CD14-positive monocyte (primary cell): ENCODE results near the gene MAP3K19. TPM values are rescaled to one million over a fixed set of nuclear protein-coding genes. Genes with fewer than 3 reads are reported as not detected.
"Not testable (repeated sequence)": the region's sequence is repeated elsewhere in the genome, so short reads cannot be mapped to it uniquely, and the experiment has no call there.

Experiments
- DNase-seq, 3 donors: peaks; one replicate each; pipeline ENCODE4 v3.0.0-alpha.2; 2011 to 2022
- H2AFZ ChIP-seq: 2 replicates; pipeline ENCODE4 v1.6.0; 2012; ENCODE audit warnings: mild to moderate bottlenecking, low read depth, low read length, inconsistent platforms; ENCODE audit not compliant: insufficient read depth, poor library complexity, severe bottlenecking
- H3K27ac ChIP-seq, 2 donors: 1 replicate in 1 of 2; 2 replicates in 1 of 2; pipeline ENCODE4 v1.5.1; 2012 to 2013; ENCODE audit warnings: low read length in 2 of 2, control low read depth in 1 of 2, inconsistent platforms in 1 of 2, low read depth in 1 of 2, mild to moderate bottlenecking in 1 of 2
- H3K27me3 ChIP-seq, 2 donors: one replicate each; pipeline versions ENCODE4 v1.6.0 to v1.6.1; 2011 to 2013; ENCODE audit warnings: low read length in 2 of 2; ENCODE audit not compliant: control insufficient read depth in 2 of 2, insufficient read depth in 2 of 2
- H3K36me3 ChIP-seq, 2 donors: replicated peaks in 1 of 2; 1 replicate in 1 of 2; 2 replicates in 1 of 2; pipeline versions ENCODE4 v1.5.1 to v1.6.1; 2012 to 2013; ENCODE audit warnings: low read length in 2 of 2, control low read depth in 1 of 2, inconsistent platforms in 1 of 2, mild to moderate bottlenecking in 1 of 2; ENCODE audit not compliant: insufficient read depth in 2 of 2, control insufficient read depth in 1 of 2
- H3K4me1 ChIP-seq, 2 donors: 1 replicate in 1 of 2; 2 replicates in 1 of 2; pipeline versions ENCODE4 v1.5.1 to v1.6.1; 2012 to 2013; ENCODE audit warnings: low read length in 2 of 2, control low read depth in 1 of 2, inconsistent platforms in 1 of 2, mild to moderate bottlenecking in 1 of 2, moderate library complexity in 1 of 2; ENCODE audit not compliant: insufficient read depth in 2 of 2, control insufficient read depth in 1 of 2
- H3K4me2 ChIP-seq: replicated peaks from 2 replicates; pipeline ENCODE3; 2012; ENCODE audit warnings: low read length, moderate library complexity, mild to moderate bottlenecking; ENCODE audit not compliant: poor library complexity, severe bottlenecking; ENCODE audit errors: extremely low read depth
- H3K4me3 ChIP-seq, 3 experiments: fragments of 200-600 bp in 1 of 3; sonication (generic) in 1 of 3; replicated peaks in 1 of 3; 1 replicate in 2 of 3; 2 replicates in 1 of 3; pipeline ENCODE4 v1.5.1; 2011 to 2013; ENCODE audit warnings: low read length in 3 of 3, mild to moderate bottlenecking in 3 of 3, control low read depth in 2 of 3, low read depth in 2 of 3, inconsistent platforms in 1 of 3, moderate library complexity in 1 of 3
- H3K79me2 ChIP-seq: 2 replicates; pipeline ENCODE4 v1.6.0; 2012; ENCODE audit warnings: mild to moderate bottlenecking, control low read depth, inconsistent platforms, low read length, moderate library complexity; ENCODE audit not compliant: insufficient read depth
- H3K9ac ChIP-seq: 2 replicates; pipeline ENCODE4 v1.6.0; 2017; ENCODE audit warnings: low read length, mild to moderate bottlenecking; ENCODE audit not compliant: insufficient read depth, poor library complexity, severe bottlenecking
- H3K9me3 ChIP-seq, 2 donors: replicated peaks in 1 of 2; 1 replicate in 1 of 2; 2 replicates in 1 of 2; pipeline versions ENCODE4 v1.5.1 to v1.6.1; 2012 to 2013; ENCODE audit warnings: low read length in 2 of 2, control low read depth in 1 of 2; ENCODE audit not compliant: control insufficient read depth in 1 of 2, insufficient read depth in 1 of 2
- H4K20me1 ChIP-seq: 2 replicates; pipeline ENCODE4 v1.6.0; 2012; ENCODE audit warnings: mild to moderate bottlenecking, low read length, control low read depth, moderate library complexity; ENCODE audit not compliant: insufficient read depth
- H3K27ac Mint-ChIP-seq, 7 donors: one replicate each; pipeline ENCODE4 v1.8.0; 2020; ENCODE audit warnings: mild to moderate bottlenecking in 7 of 7, mixed read lengths in 7 of 7, moderate library complexity in 6 of 7, inconsistent platforms in 2 of 7
- H3K27me3 Mint-ChIP-seq, 3 donors: one replicate each; pipeline ENCODE4 v1.8.0; 2021 to 2022; ENCODE audit warnings: low read depth in 3 of 3, mild to moderate bottlenecking in 3 of 3, mixed read lengths in 3 of 3, moderate library complexity in 3 of 3, inconsistent platforms in 1 of 3
- H3K36me3 Mint-ChIP-seq, 2 donors: one replicate each; pipeline ENCODE4 v1.8.0; 2020; ENCODE audit warnings: mixed read lengths in 2 of 2, inconsistent platforms in 1 of 2, mild to moderate bottlenecking in 1 of 2
- H3K4me1 Mint-ChIP-seq: one replicate; pipeline ENCODE4 v1.8.0; 2020; ENCODE audit warnings: mild to moderate bottlenecking, mixed read lengths
- H3K4me3 Mint-ChIP-seq, 2 donors: one replicate each; pipeline ENCODE4 v1.8.0; 2020; ENCODE audit warnings: mild to moderate bottlenecking in 2 of 2, mixed read lengths in 2 of 2, moderate library complexity in 1 of 2
- H3K9me3 Mint-ChIP-seq, 7 donors: one replicate each; pipeline ENCODE4 v1.8.0; 2020 to 2022; ENCODE audit warnings: mixed read lengths in 7 of 7, mild to moderate bottlenecking in 6 of 7, moderate library complexity in 6 of 7, inconsistent platforms in 2 of 7
- WGBS: methylation state at CpG from one replicate; pipeline ENCODE4 v1.1.5; 2013; ENCODE audit warnings: missing lambda C conversion rate; ENCODE audit not compliant: insufficient coverage; 5-methylcytosine and 5-hydroxymethylcytosine counted together
- intact Hi-C, 2 donors: fragments of 100-400 bp; cut with micrococcal nuclease; formaldehyde crosslinking; loops; one replicate each; pipeline versions ENCODE4 v1.15.0 to v1.15.1; 2023
- polyA plus RNA-seq, 3 donors: library from polyadenylated mRNA; depleted of rRNA in 1 of 3; unstranded in 2 of 3; stranded (reverse) in 1 of 3; fragments of 300-500 nt in 2 of 3; fragments of >200 nt in 1 of 3; fragmentation: Illumina TruSeq in 2 of 3; gene quantifications; 1 replicate in 2 of 3; 2 replicates in 1 of 3; pipeline ENCODE4 v1.2.3, GENCODE V29; 2012 to 2021
- TF ChIP-seq, protein P1 (sequence below): fragments of 200-600 bp; IDR thresholded peaks from one replicate; pipeline ENCODE4 v1.8.0; 2022; ENCODE audit warnings: antibody characterized with exemption, mild to moderate bottlenecking

MAP3K19 gene
- polyA plus RNA-seq, 3 donors: not detected

DNA sequence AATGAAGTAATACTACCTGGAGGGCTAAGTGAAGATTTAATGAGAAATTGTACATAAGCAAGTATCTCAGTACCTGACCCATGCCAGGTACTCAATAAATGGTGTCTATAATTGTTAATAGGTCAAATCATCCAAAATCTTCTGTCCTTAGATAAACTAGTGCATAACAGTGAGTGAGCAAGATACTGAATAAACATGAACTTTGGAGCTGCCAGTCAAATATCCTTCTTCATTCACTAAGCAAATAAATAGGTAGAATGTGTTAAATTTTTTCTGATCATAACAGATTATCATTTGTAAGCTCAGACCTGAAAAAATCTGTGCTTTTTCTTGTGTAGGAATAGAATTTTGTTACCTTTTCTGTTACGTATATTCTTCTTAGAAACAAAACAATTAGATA lies 44.4 kb upstream of the MAP3K19 start:
- no peak overlapping the region for H2AFZ ChIP-seq
- H3K9me3 ChIP-seq: peaks cover 0 to 2% of the 10 kb centered on the region in 2 donors
- no peaks in the 10 kb centered on the region for H3K27me3 ChIP-seq
- H3K4me2 ChIP-seq: no peak overlapping the region
- no peak overlapping the region for H3K27ac Mint-ChIP-seq
- TF ChIP-seq, protein P1, sequence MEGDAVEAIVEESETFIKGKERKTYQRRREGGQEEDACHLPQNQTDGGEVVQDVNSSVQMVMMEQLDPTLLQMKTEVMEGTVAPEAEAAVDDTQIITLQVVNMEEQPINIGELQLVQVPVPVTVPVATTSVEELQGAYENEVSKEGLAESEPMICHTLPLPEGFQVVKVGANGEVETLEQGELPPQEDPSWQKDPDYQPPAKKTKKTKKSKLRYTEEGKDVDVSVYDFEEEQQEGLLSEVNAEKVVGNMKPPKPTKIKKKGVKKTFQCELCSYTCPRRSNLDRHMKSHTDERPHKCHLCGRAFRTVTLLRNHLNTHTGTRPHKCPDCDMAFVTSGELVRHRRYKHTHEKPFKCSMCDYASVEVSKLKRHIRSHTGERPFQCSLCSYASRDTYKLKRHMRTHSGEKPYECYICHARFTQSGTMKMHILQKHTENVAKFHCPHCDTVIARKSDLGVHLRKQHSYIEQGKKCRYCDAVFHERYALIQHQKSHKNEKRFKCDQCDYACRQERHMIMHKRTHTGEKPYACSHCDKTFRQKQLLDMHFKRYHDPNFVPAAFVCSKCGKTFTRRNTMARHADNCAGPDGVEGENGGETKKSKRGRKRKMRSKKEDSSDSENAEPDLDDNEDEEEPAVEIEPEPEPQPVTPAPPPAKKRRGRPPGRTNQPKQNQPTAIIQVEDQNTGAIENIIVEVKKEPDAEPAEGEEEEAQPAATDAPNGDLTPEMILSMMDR: no peak
- H3K9ac ChIP-seq: no peak overlapping the region
- H4K20me1 ChIP-seq: peaks cover 5% of the 10 kb centered on the region
- no peaks in the 10 kb centered on the region for H3K4me1 Mint-ChIP-seq
- H3K9me3 Mint-ChIP-seq: peaks cover 0 to 12% (median 5%) of the 10 kb centered on the region in 7 donors
- peaks cover 40 to 75% of the 10 kb centered on the region in 2 donors for H3K36me3 ChIP-seq
- WGBS: no CpG with 5 or more reads among the region's 1 CpG
- intact Hi-C loops: no loop called here
- peaks cover 0 to 2% (median 1%) of the 10 kb centered on the region in 3 donors for H3K27me3 Mint-ChIP-seq
- DNase-seq: no peak
- peaks cover 50 to 65% of the 10 kb centered on the region in 2 donors for H3K36me3 Mint-ChIP-seq
- no peak overlapping the region for H3K4me3 ChIP-seq
- H3K79me2 ChIP-seq: peaks cover 8% of the 10 kb centered on the region
- no peak overlapping the region for H3K27ac ChIP-seq
- H3K4me3 Mint-ChIP-seq: no peak overlapping the region
- no peaks in the 10 kb centered on the region for H3K4me1 ChIP-seq

DNA sequence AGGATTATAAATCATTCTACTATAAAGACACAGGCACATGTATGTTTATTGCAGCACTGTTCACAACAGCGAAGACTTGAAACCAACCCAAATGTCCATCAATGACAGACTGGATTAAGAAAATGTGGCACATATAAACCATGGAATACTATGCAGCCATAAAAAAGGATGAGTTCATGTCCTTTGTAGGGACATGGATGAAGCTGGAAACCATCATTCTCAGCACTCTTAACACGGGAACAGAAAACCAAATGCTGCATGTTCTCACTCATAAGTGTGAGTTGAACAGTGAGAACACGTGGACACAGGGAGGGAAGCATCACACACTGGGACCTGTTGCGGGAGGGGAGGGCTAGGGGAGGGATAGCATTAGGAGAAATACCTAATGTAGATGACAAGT lies 42.4 kb upstream of the MAP3K19 start:
- H3K9me3 Mint-ChIP-seq, intact Hi-C loops, H2AFZ ChIP-seq, H3K4me3 Mint-ChIP-seq, H3K4me3 ChIP-seq, H3K27ac ChIP-seq, DNase-seq, H3K9ac ChIP-seq, H3K27me3 Mint-ChIP-seq, H3K79me2 ChIP-seq, H3K4me1 ChIP-seq, H3K9me3 ChIP-seq, H3K4me2 ChIP-seq, H3K27me3 ChIP-seq: not testable (repeated sequence)
- Histone ChIP-seq H4K20me1 (peaks cover 14% of the 10 kb centered on the region), H3K36me3 (peaks cover 25 to 61% of the 10 kb centered on the region in 2 donors)
- 100% methylated on average over 2 of the region's 4 CpGs for WGBS
- peaks cover 11% of the 10 kb centered on the region for H3K4me1 Mint-ChIP-seq
- H3K36me3 Mint-ChIP-seq: peaks cover 40 to 57% of the 10 kb centered on the region in 2 donors
- H3K27ac Mint-ChIP-seq: peak overlapping the region in 1 of 7 donors; percentile 45
